GM18520 (cell line): ENCODE measurements around the gene CDH8.

Experiments used
- ATAC-seq: cut with Tn5 transposase; IDR thresholded peaks from one replicate; pipeline ENCODE4 v1.9.1; 2021; ENCODE audit not compliant: unreplicated experiment

The CDH8 gene, protein sequence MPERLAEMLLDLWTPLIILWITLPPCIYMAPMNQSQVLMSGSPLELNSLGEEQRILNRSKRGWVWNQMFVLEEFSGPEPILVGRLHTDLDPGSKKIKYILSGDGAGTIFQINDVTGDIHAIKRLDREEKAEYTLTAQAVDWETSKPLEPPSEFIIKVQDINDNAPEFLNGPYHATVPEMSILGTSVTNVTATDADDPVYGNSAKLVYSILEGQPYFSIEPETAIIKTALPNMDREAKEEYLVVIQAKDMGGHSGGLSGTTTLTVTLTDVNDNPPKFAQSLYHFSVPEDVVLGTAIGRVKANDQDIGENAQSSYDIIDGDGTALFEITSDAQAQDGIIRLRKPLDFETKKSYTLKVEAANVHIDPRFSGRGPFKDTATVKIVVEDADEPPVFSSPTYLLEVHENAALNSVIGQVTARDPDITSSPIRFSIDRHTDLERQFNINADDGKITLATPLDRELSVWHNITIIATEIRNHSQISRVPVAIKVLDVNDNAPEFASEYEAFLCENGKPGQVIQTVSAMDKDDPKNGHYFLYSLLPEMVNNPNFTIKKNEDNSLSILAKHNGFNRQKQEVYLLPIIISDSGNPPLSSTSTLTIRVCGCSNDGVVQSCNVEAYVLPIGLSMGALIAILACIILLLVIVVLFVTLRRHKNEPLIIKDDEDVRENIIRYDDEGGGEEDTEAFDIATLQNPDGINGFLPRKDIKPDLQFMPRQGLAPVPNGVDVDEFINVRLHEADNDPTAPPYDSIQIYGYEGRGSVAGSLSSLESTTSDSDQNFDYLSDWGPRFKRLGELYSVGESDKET

DNA sequence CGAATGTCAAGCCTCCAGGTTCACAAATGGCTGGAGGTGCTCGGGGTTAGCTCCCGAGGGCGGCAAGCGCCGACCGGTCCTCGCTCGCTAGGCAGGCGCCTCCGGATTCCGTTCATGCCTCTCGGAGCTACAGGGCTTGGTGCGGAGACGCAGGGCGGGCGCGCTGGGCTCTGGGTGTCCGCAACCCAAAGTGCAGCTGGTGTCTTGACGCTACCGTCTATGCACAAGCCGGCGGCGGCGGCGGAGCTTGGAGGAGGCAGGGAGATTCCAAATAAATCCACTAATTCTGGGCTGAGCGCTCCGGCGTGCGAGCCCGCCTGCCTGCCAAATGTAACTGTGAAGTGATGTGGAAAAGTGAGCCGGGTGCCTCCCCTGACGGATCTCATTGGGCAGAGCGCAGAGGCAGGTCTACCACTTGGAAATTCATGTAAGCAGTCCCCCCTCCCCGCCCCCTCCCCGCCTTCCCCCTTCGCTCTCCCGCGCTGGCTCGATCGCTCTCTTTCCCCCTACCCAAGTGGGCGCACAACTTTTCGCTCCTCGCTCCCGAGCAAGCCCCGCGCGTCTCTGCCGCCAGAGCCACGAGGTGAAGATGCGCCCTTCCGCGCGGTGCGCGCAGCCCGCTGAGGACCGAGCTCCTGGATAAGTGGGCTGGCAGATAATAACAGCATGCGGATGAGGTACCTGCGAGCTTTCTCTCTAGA, at the start of gene CDH8:
Gene CDH8 (minus strand): TSS at position 338 of the 701 bp plus-strand sequence. CDS start 15,035 bp downstream, outside the sequence.
- ATAC-seq, result no peak

DNA sequence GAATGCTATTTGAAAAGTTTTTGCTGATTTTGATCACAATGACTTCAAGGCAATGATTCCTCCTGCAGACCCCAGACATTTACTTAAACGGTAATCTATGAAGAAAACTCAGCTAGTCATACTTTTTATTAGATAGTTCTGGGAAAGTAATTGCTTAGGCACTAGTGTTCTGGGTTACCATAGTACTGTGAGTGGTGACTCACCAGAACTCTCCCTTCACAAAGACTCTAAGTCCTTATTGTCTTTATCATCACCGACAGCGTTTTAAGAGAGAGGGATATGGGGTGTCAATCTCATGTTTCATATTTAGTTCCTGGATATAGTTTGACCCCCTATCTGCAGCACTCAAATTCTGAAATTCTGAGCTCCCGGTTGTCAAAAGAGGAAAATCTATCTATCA, 43.0 kb upstream of the CDH8 start:
- no peak for ATAC-seq

DNA sequence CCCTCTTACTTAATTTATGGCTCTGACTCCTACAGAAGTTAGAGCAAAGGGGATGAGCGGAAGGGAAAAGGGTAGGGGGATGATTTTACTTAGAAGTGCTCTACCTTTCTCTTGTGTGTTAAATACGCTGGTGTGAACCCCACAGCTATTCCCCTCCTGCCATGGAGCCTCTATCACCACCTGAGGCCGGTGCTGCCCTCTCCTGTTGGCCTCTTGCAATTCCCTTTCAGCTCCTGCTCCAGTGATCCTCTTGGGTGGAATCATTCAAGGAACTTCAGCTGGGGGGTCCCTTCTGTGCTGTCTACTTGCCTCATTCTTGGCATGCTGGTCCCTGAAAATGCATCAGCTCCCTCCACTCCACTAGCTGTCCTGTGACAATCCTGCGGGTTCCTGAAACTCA, 41.8 kb upstream of the CDH8 start:
- ATAC-seq, result no peak

DNA sequence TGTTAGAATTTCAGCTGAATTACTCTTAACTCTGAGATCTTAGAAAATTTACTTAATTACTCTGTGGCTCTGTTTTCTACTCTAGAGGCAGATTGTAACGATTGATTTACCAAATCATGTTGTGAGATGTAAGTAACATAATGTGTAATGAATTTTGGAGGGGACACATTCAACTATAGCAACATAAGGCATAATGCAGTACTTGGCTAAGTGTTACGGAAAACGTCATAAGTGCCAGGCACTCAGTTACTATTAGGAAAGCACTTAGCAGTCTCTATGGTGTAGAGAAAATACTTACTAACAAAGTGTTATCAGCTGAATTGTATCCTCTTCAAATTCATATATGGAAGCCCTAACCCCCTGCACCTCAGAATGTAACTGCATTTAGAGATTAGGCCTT, 40.6 kb upstream of the CDH8 start:
- no peak for ATAC-seq

DNA sequence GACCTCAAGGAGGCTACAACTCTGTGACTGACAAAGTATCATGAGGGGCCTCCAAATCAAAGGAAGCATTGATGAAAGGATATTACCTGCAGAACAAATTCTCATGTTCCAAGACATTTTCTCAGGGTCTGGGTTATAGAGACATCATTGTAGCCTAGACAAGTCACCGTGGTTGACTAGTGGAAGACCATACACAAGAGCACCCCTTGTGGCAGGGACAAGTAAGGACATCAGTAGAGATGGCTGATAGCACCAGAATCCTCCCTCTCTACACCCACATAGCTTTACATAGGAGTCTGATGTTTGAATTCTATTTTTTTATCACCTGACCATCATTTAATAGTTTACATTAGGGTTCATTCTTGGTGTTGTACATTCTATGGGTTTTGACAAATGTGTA, 32.5 kb upstream of the CDH8 start:
- ATAC-seq, result no peak

DNA sequence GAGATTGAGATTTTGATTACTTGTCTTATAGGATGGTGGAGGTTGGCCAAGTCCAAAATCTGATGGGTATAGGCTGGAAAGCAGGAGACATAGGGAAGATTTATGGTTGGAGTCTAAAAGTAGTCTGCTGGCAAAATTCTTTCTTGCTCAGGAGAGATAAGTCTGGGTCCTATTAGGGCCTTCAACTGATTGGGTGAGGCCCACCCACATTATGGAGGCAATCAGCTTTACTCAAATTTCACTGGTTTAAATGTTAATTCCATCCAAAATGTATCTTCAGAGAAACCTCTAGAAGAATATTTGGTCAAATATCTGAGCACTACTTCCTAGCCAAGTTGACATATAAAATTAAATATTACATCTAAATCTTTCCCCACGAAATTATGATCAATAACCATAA, 31.7 kb upstream of the CDH8 start:
- no peak for ATAC-seq

DNA sequence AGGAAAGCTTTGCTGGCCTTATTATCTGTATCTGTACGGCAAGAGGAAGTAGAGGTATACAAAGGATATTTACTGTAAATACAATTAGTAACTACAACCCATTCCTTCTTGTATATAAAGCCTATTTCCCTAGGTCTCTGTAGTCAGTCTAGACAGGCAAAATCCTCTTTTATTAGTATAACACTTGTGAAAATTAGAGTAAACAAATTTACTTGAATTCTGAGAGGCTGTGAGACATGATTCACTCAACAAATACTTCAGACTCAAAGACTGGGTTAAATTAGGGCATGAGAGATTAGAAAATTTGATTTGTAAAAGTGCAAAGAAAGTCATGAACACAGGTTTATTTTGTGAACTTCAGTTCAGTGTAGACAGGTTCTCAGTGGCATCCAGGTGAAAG, 30.9 kb upstream of the CDH8 start:
- no peak for ATAC-seq

DNA sequence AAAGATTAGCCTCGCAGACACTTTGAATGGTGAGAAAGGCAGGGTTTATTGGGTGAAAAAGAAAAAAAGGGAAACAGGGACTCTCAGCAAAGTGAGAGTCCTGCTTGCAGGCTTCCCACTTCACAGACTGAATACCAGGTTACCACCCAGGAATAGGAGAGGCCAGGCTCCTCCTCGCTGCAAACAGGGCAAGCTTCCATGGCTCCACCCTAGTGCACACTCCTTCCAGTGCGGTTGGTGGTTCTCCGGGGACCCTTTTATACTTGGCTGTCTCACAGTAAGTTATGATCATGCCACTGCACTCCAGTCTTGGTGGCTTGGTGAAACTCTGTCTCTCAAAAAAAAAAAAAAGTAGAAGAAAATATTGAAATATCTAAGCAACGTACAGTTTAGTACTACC, 30.5 kb upstream of the CDH8 start:
- ATAC-seq, result no peak

DNA sequence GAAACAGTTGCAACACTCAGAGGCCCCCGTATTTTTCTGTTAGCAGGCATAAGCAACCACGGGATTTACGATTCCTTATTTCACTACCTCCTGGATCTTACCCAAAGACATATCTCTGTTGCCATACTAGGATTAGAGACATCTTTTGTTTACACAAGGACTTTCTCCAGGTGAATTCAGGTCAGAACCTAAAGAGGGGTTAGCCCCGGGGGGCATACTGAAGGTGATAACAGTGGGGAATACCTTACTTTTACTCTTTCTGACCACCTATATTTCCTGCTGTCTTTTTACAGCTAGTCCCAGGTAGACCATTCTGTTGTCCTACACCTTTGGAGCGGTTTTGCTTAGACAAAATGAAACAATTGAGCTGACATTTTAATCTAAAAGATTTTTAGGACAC, 27.9 kb upstream of the CDH8 start:
- no peak for ATAC-seq

DNA sequence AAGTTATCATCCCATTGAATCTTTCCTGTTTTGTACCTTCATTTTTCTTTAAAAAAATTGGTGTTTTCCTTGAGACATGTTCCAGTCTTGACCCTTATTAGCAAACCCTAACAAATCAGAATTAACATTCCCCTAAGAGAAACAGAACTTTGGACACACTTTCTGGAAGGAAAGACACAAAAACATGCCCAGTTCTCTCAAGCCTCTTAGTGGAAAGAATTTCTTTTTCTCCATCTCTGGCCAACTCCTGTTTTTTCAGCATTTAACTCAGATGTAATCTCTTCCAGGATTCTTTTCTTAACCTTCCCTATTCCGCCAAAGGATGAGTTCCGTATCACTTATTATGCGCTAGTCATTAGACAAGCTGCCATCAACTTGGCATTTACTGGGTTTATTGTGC, 23.9 kb upstream of the CDH8 start:
- no peak for ATAC-seq

DNA sequence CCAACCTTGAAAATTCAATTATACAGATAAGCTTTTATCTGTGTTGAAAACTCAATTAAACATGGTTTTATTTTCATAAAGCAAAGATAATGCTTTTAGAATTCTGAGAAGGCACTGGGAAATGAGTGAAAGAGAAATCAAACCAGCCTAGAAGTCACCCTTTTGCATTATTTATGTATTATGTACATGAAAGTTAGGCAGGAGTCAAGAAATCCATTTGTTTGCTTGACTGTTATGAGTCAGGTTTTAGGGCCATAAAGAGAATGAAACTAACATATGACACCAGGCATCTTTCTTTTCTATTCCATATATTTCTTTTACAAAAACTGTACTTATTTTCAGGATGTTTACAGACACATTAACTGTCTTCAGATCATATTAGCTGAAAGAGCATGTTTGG, 23.3 kb upstream of the CDH8 start:
- no peak for ATAC-seq

DNA sequence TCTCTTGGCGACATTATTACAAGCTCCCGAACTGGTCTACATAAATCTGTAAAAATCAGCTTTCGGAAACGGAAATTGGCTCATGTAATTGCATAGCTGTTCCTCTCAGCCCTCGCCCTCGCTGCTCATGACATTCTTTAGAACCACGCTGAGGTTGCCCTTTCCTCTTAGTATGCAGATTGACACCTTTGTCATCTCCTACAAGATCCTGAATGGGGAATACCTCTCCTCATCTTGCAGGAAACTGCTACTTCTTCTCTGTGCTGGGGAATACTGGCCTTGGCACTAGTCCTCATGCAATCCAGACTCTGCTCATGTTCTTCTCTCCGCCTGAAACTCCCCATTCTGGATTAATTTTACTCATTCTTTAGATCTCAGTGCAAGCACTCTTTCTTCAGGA, 22.2 kb upstream of the CDH8 start:
- ATAC-seq, result no peak

DNA sequence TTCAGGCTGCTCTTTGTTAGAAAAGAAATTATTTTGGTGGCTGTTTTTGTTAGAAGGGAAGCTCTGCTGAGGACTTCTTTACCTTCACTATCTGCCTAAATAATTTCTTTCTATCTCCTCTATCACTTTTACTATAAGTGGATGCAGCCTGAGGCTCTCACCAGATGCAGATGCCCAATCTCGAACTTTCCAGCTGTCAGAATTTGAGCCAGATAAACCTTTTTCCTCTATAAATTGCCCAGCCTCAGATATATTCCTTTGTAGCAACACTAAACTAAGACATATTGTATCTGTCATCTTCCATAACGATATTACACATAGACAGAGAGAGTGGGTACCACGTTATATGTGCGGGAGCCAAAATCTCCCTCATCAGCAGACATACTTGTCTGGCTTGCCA, 15.7 kb upstream of the CDH8 start:
- no peak for ATAC-seq

DNA sequence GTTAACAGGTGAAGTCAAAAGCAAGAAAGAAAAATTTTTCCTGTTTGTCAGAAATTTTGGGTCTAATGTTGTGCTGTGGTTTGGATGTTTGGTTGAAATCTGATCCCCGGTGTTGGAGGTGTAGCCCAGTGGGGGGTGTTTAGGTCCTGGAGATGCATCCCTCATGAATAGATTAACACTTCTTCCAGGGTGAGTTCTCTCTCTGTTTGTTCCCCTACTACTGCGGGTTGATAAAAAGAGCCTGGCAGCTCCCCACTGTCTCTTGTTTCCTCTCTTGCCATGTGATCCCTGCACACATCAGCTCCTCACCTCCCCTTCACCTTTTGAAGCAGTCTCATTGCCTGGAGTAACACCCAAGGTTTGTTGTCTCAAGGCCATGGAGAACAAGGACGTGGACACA, 14.6 kb upstream of the CDH8 start:
- ATAC-seq, result no peak

DNA sequence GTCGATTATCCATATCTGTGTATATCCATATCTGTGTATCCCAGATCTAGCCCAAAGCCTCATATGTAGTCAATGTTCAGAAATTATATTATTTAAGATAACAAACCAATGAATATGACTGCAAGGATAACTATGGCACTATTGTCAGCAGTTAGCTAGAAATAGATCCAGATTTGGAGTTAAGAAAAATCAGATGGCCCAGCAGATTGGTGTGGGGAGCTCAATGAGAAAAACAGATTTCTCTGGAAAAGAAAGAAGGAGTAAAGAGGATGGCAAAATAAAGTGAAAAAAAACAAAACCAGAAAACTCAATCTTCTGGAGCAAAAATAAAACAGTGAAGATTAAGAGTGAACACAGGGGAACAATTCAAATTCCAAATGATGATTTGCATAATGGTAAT, 10.6 kb upstream of the CDH8 start:
- no peak for ATAC-seq

DNA sequence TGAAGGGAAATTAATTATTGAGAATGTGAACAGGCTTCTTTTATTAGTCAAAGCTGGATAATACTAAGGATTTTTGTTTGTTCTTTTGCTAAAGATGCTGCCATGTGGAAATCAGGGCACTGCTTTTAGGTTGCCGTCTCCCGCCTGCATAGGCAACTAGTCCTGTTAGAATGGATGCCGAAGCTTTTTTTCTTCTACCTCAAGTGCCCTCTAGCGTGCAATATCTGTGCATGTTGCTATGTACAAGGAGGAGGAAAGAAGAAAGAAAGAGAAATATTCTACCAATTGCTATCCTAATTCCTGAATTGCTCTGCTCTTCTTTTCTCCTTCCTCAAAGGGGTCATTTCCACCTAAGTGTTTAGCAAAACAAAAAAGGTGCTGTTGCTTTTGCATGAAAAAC, 5.2 kb upstream of the CDH8 start:
- no peak for ATAC-seq

DNA sequence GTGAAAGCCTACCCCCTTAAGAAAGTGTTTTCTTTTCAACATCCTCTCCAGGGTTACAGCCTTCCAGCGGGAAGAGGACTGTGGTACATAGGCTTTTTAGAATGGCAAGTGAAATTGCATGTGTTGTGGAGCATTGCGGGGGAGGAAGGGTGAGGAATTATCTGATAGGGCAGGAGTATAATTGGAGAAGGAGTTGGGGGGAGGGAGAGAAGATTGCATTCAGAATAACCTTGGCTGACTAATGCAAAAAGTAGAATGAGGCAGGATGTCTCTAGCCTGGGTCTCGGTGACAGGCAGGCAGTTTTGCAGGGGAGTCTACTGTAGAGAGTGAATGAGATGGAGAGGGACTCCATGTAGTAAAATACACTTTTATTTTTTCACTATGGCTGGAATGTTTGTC, 2.4 kb upstream of the CDH8 start:
- no peak for ATAC-seq

DNA sequence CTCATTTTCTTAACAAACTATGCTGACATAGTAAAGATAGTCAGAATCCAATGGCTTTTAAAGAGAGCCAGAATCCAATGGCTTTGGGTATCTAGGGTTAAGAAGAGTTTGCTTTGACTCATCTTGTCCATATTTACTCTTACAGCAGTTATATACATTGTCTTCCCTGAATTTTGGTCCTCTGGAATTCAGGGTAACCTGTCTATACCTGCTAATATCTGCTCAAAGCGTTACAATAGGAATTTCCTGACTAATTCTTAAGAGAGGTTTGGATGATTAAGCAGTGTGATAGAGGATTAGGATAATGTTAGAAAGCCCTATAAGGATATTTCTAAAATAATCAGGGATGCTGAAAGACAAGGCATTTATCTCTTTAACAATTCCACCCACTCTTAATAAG, 2.0 kb upstream of the CDH8 start:
- no peak for ATAC-seq

DNA sequence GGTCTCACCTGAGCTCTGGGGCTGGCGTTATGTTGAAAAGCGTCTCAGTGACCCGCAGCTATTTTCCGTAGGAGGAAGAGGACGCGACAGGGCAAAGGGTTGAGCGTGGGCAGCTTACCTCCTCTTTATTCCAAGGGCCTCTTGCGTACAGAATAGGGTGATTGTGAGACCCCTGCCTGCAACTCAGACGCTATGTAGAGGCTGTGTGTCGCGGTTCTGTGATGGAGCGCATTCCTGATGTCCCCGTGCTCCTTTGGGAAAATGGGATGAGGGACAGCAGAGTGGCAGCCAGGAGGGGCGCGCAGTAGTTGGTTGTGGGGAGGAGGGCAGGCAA, 531 bp upstream of the CDH8 start:
- ATAC-seq, result no peak

DNA sequence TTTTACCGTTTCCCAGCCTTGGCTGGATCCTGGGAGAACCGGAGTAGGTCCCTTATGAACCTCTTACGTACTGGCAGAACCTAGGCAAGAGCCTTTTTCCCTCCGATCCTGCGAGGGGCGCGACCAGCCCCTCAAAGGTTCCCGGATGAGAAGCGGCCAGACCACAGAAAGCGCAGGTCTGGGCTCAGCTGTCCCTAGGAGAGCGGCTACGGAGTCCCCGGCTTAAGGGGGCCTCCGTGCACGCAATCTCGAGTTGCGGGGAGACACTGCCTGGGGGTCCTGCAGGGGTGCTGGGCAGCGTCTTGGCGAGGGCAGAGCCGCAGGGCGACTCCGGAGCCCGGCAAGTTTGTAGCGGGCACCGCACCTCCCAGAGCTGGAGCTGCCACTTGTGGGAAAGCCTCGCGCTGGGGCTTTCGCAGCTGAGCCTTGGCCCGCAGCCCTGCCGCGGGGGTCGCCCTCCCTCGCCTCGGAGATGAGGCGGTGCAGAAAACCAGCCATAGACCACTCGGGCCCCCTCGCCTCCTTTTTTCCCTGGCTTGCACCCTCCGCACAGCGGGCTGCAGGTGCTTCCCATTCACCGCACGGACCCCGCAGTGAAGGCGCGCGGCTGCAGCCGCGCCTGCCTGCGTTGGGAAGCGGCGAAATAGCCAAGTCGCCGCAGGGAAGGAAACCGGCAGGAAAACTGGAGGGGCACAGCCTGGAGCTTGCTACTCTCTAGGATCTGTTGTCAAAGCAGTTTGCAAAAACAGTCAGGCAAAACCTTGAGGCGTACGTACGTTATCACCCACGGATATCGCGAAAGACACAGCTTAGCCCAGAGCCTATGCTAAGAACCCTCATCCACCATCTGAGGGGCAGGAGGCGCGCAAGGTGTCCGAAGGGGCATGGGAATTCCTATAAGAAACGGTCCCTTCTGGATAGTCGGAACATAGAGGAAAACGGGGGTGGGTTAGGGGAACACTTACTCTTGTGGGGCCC, 834 bp downstream of the CDH8 start:
- ATAC-seq, result no peak
